Psoas muscle (tissue), 8 donors: ENCODE results near the gene CDH26. TPM values are rescaled to one million over a fixed set of nuclear protein-coding genes. Genes with fewer than 3 reads are reported as not detected.
A peak's percentile ranks its signal among the peaks of the same experiment; 100 is the strongest.

ENCODE experiments used
- ATAC-seq, 4 donors: fragments of 200-7000 bp; cut with Tn5 transposase; one replicate each; pipeline ENCODE4 v1.9.1; 2020; ENCODE audit warnings: moderate library complexity in 3 of 4, mild to moderate bottlenecking in 2 of 4
- DNase-seq, 2 donors: peaks; one replicate each; pipeline ENCODE4 v3.0.0-alpha.2; 2020
- H3K27ac ChIP-seq: fragments of 200-600 bp; one replicate; pipeline ENCODE4 v1.8.0; 2022
- H3K27me3 ChIP-seq, 3 donors: fragments of 200-600 bp in 1 of 3; one replicate each; pipeline versions ENCODE4 v1.6.1 to v1.8.0; 2013 to 2022; ENCODE audit warnings: low read length in 2 of 3, mild to moderate bottlenecking in 2 of 3, moderate library complexity in 1 of 3; ENCODE audit not compliant: insufficient read depth in 3 of 3
- H3K36me3 ChIP-seq, 2 donors: fragments of 200-600 bp in 1 of 2; one replicate each; pipeline versions ENCODE4 v1.6.1 to v1.8.0; 2013 to 2022; ENCODE audit warnings: low read depth in 1 of 2, mild to moderate bottlenecking in 1 of 2, moderate library complexity in 1 of 2; ENCODE audit not compliant: insufficient read depth in 1 of 2
- H3K4me1 ChIP-seq: fragments of 200-600 bp; one replicate; pipeline ENCODE4 v1.8.0; 2022
- H3K4me3 ChIP-seq: fragments of 200-600 bp; one replicate; pipeline ENCODE4 v1.8.0; 2022; ENCODE audit warnings: mild to moderate bottlenecking
- H3K9me3 ChIP-seq: fragments of 200-600 bp; one replicate; pipeline ENCODE4 v1.8.0; 2022
- WGBS, 3 donors: extraction: QIAGEN DNeasy Blood & Tissue Kit; methylation state at CpG; one replicate each; pipeline versions ENCODE4 v1.1.6 to v1.1.7; 2013; 5-methylcytosine and 5-hydroxymethylcytosine counted together
- intact Hi-C, 2 donors: fragments of 100-400 bp; cut with DNase I; formaldehyde crosslinking; loops; one replicate each; pipeline versions ENCODE4 v1.11.0 to v1.14.2; 2022
- polyA plus RNA-seq, 3 donors: library from polyadenylated mRNA; stranded (reverse); fragments of 200-250 nt; gene quantifications; one replicate each; pipeline ENCODE4 v1.2.3, GENCODE V29; 2013
- total RNA-seq, 4 donors: library from RNA; stranded (reverse); fragmentation: NEBNext Ultra II Directional in 2 of 4; extraction: Animal tissue kit (Norgen Biotek cat#: 25700) in 2 of 4; gene quantifications; one replicate each; pipeline versions ENCODE4 v1.2.1 to v1.2.4, GENCODE V29; 2021 to 2023
- TF ChIP-seq, protein P1 (sequence below): fragments of 200-600 bp; IDR thresholded peaks from one replicate; pipeline ENCODE4 v1.8.0; 2022; ENCODE audit warnings: antibody characterized with exemption
- donor health status: healthy with polysubstance abuse.
- donor health status: DM: no; HTN: no; CAD: no; lungs with moderate emphysema.
- donor health status: Bipolar disorder and iron deficiency.
- donor health status: healthy.
- donor health status: DM: yes; HTN: yes; CAD: no.
- donor health status: DM: no; HTN: no; CAD: no.
- donor health status: DM: no; HTN: no; CAD: no.
- donor health status: DM: yes; HTN: yes; CAD: no.

CDH26 gene
- total and polyA plus RNA-seq, 7 donors, result 0.18 to 0.77 (median 0.32) TPM

GRCh38 chr20:60046860-60047259 lies 88.6 kb downstream of the CDH26 start:
- no peak for DNase-seq
- Histone ChIP-seq H3K9me3 (no peaks in the 10 kb centered on the region), H3K4me1 (peaks cover 24% of the 10 kb centered on the region), H3K36me3 (no peaks in the 10 kb centered on the region), H3K27me3 (no peaks in the 10 kb centered on the region), H3K27ac (peak overlapping the region; percentile 5), H3K4me3 (no peak overlapping the region)
- intact Hi-C loops, result no loop called here
- peak in 1 of 4 donors; percentile 21 for ATAC-seq
- 66 to 75% (median 66%) methylated on average over 8 of the region's 8 CpGs for WGBS, 3 donors
- TF ChIP-seq, protein P1, sequence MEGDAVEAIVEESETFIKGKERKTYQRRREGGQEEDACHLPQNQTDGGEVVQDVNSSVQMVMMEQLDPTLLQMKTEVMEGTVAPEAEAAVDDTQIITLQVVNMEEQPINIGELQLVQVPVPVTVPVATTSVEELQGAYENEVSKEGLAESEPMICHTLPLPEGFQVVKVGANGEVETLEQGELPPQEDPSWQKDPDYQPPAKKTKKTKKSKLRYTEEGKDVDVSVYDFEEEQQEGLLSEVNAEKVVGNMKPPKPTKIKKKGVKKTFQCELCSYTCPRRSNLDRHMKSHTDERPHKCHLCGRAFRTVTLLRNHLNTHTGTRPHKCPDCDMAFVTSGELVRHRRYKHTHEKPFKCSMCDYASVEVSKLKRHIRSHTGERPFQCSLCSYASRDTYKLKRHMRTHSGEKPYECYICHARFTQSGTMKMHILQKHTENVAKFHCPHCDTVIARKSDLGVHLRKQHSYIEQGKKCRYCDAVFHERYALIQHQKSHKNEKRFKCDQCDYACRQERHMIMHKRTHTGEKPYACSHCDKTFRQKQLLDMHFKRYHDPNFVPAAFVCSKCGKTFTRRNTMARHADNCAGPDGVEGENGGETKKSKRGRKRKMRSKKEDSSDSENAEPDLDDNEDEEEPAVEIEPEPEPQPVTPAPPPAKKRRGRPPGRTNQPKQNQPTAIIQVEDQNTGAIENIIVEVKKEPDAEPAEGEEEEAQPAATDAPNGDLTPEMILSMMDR, result no peak

DNA sequence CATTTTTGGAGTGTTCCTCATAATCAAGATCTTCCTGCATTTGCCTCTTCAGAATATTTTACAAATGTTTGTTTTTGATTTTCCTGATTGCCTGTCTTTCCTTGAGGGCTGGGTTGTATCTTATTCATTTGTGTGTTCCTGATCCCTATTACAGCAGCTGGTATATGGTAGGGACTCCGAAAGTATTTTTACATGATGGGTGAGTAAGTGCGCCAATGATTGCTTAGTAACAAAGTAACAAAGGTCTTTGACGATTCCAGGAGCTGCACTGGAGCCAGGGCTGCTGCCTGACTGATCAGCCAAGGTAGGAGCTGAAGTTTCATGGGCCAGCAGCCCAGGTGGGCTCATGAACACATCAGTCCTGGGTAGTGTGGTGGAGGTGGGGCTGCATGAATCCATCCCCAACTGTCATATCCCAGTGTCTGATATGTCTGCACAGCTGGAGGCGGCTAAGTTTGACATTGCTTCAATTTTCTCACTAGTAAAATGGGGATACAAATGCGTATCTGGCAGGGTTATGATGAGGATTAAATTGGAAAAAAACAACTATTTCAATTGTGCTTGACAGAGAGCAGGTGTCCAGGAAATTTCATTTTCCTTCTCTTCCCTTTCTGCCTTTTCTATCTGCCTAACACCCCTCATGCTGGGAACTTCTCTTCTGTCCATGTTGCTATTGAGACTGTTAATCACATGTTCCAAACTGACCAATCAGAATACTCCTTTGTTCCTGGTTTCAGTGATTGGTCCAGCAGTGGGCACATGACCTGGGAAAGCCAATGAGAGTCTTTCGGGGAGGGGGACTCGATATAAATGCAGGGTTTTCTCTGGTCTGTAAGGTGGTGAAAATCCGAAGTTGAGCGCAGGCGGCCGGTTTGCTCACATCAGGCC lies 90.7 kb downstream of the CDH26 start:
- peaks cover 24% of the 10 kb centered on the region for H3K4me1 ChIP-seq
- no peaks in the 10 kb centered on the region for H3K9me3 ChIP-seq
- no peaks in the 10 kb centered on the region for H3K36me3 ChIP-seq
- no peak for DNase-seq
- ATAC-seq, result peak; percentile 27 to 73 (median 68)
- intact Hi-C loops, result no loop called here
- H3K27ac ChIP-seq, result no peak overlapping the region
- H3K27me3 ChIP-seq, result no peaks in the 10 kb centered on the region
- TF ChIP-seq, protein P1, result no peak
- WGBS, 3 donors, result 58 to 72% (median 66%) methylated on average over 11 of the region's 11 CpGs
- H3K4me3 ChIP-seq, result no peak overlapping the region

DNA sequence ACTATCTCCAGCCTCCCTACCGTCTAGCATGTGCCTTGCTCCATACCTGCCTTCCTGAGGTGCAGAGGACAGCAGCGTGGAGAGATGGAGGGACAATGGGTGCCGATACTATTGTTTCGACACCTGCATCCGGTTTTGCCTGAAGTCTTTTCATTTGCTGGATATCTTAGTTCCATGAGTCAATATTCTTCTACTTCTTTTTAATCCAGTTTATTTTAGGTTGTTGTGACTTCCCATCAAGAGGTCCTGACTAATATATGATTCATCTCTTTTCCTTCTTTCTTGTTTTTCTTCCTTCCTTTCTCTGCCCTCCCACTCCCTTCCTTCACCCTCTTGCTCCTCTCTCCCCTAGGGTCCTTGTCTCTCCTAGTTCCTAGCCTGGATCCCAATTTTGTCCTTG lies 91.4 kb downstream of the CDH26 start:
- 82 to 87% (median 83%) methylated on average over 5 of the region's 5 CpGs for WGBS, 3 donors
- intact Hi-C loops, result no loop called here
- TF ChIP-seq, protein P1, result no peak
- Histone ChIP-seq H3K27ac (no peak overlapping the region), H3K4me3 (no peak overlapping the region), H3K36me3 (no peaks in the 10 kb centered on the region), H3K4me1 (peaks cover 24% of the 10 kb centered on the region), H3K9me3 (no peaks in the 10 kb centered on the region), H3K27me3 (no peaks in the 10 kb centered on the region)
- no peak for DNase-seq
- ATAC-seq, result peak in 1 of 4 donors; percentile 29

DNA sequence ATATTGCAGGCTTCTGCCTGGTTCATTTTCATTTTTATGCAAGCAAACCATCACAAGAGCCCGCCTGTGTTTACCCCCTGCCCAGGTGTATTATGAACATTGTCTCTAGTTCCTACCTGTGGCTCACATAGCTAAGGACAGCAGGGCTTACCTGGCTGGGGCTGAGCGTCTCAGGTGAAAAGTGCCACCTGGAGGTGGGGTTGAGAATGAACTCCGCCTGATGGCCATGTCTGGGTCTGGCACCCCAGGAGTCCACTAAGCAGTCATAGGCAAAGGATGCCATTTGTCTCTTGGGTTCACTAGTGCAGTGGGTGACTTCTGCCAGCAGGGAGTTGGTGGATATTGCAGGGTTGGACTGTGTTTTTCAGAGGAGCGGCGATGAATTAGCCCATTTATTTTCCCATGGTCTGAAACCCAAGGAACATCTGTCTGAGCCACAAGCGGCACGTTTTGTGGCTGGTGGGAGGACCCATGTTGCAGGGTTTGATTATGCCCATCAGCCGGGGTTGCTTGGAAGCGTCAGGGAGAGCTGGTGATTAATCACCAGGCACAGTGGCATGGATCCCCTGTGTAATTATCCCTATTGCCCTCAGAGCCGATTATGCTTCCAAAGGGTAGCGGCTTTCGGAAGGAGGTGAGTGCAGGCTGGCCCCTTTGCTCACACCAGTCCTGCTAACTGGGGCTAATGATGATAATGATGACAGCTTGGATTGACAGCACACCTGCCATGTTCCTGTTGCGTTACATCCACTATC lies 92.1 kb downstream of the CDH26 start:
- peaks cover 24% of the 10 kb centered on the region for H3K4me1 ChIP-seq
- H3K27me3 ChIP-seq, result no peaks in the 10 kb centered on the region
- no peak overlapping the region for H3K4me3 ChIP-seq
- DNase-seq, result no peak
- ATAC-seq, result peak in 1 of 4 donors; percentile 28
- no peaks in the 10 kb centered on the region for H3K36me3 ChIP-seq
- intact Hi-C loops, result loop anchor here (10.0 kb wide), 2 partner anchors 404 to 1844 kb away; no protein-coding TSS in a partner anchor
- WGBS, 3 donors, result 73 to 86% (median 76%) methylated on average over 13 of the region's 13 CpGs
- H3K9me3 ChIP-seq, result no peaks in the 10 kb centered on the region
- H3K27ac ChIP-seq, result no peak overlapping the region
- TF ChIP-seq, protein P1, result no peak
